ENCODE measurements around the gene SMIM36.
A peak's percentile ranks its signal among the peaks of the same experiment; 100 is the strongest.

SMIM36 gene

GRCh38 chr17:55452139-55452790 is 59.0 kb downstream of the SMIM36 start:
- no peak for TF ChIP-seq FOXP2 (optimal IDR thresholded peaks at IDR 0.05; ENCODE audit: borderline replicate concordance, extremely low read depth, extremely low read length, insufficient read depth)
- TF ChIP-seq TAF1 (IDR thresholded peaks at IDR 0.05; ENCODE audit: borderline replicate concordance, insufficient read depth, low read length) = no peak
- TF ChIP-seq POLR2AphosphoS5 (IDR thresholded peaks at IDR 0.05; ENCODE audit: low read depth, low read length) = no peak
- TF ChIP-seq REST (IDR thresholded peaks at IDR 0.05; ENCODE audit: insufficient read depth in 1 of 2, low read depth in 2 of 2, low read length in 2 of 2) = no peak
- peak; percentile 65; the same call in 1 of the 2 replicates for TF ChIP-seq SIN3A (IDR thresholded peaks at IDR 0.05; ENCODE audit: borderline replicate concordance, insufficient read depth, low read length)

GRCh38 chr17:55451758-55452138 is 59.5 kb downstream of the SMIM36 start:
- TF ChIP-seq SIN3A (IDR thresholded peaks at IDR 0.05; ENCODE audit: borderline replicate concordance, insufficient read depth, low read length) (no peak), REST (IDR thresholded peaks at IDR 0.05; ENCODE audit: insufficient read depth in 1 of 2, low read depth in 2 of 2, low read length in 2 of 2) (no peak), POLR2AphosphoS5 (IDR thresholded peaks at IDR 0.05; ENCODE audit: low read depth, low read length) (no peak), TAF1 (IDR thresholded peaks at IDR 0.05; ENCODE audit: borderline replicate concordance, insufficient read depth, low read length) (no peak), FOXP2 (optimal IDR thresholded peaks at IDR 0.05; ENCODE audit: borderline replicate concordance, extremely low read depth, extremely low read length, insufficient read depth) (no peak)

- no peak for TF ChIP-seq TAF1 (IDR thresholded peaks at IDR 0.05; ENCODE audit: borderline replicate concordance, insufficient read depth, low read length)
- TF ChIP-seq SIN3A (IDR thresholded peaks at IDR 0.05; ENCODE audit: borderline replicate concordance, insufficient read depth, low read length) = no peak
- TF ChIP-seq POLR2AphosphoS5 (IDR thresholded peaks at IDR 0.05; ENCODE audit: low read depth, low read length) = no peak
- no peak for TF ChIP-seq FOXP2 (optimal IDR thresholded peaks at IDR 0.05; ENCODE audit: borderline replicate concordance, extremely low read depth, extremely low read length, insufficient read depth)
- TF ChIP-seq REST (IDR thresholded peaks at IDR 0.05; ENCODE audit: insufficient read depth in 1 of 2, low read depth in 2 of 2, low read length in 2 of 2) = no peak
Observed at GRCh38 chr17:55451203-55451641, 60.0 kb downstream of the SMIM36 start.

DNA sequence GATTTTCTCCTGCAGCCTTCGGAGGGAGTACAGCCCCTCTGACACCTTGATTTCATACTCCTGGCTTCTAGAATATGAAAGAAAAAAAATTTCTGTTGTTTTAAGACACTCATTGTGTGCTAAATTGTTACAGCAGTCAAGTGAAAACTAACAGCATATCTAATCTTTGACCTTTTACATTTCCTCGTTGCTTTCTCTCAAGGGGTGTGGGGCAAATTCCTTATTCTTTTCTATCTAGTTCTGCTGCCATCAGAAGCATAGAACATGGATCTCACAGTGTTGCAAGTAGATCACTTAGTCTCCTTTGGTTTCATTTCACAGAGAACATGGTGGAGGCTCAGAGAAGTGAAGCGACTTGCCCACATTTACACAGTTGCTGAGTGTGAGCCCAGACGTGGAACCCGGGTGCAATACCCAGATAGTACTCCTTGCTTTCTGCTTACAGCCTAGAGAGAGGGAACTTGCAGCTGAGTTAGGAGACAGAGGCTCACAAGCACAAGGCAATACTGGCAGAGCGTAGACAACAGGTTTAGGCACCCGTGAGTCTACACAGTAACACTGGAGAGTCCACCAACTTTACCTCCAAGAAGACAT is 60.9 kb downstream of the SMIM36 start:
- TF ChIP-seq POLR2AphosphoS5 (IDR thresholded peaks at IDR 0.05; ENCODE audit: low read depth, low read length) = no peak
- TF ChIP-seq TAF1 (IDR thresholded peaks at IDR 0.05; ENCODE audit: borderline replicate concordance, insufficient read depth, low read length) = no peak
- no peak for TF ChIP-seq SIN3A (IDR thresholded peaks at IDR 0.05; ENCODE audit: borderline replicate concordance, insufficient read depth, low read length)
- no peak for TF ChIP-seq FOXP2 (optimal IDR thresholded peaks at IDR 0.05; ENCODE audit: borderline replicate concordance, extremely low read depth, extremely low read length, insufficient read depth)
- TF ChIP-seq REST (IDR thresholded peaks at IDR 0.05; ENCODE audit: insufficient read depth in 1 of 2, low read depth in 2 of 2, low read length in 2 of 2) = no peak
